ENCODE measurements around the gene MST1.

MST1 gene

DNA sequence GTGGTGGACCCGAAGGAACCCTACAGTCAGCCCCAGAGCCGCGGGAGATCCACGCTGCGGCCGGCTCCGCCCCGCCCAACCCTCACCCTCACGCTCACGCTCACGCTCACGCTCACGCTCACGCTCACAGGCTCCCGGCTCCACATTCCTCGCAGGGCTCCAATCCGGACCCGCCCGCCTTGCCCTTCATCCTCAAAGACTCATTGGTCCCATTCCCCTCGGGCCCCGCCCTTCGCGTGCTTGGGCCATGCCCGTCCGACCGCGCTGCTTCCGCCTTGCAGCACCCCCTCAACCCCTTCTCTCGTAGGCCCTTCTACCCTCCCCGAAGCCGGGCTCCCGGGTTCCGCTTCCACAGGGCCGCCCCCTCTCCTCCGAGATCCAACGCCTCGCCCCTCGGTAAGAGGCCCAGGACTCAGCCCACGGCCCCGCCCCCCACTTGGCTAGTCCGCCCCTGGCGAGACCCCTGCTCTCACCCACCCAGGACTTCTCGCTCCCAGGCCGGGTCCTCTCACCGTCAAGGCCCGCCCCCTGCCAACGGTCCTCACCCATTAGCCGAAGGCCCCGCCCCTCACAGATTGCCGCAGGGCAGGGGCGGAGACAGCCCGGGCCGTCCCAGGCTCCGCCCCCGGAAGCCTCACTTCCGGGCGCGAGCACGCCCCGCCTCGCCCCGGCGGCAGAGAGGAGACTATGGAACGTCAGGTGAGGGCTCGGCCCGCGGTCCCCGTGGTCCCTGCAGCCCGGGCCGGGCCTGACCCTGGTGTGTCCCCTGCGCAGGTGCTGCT, 15.4 kb downstream of the MST1 start, which contains the start of gene APEH:
Gene APEH (plus strand): TSS at position 637 of the 782 bp plus-strand sequence. CDS start 51 bp downstream, at position 688.
- no peak for DNase-seq

DNA sequence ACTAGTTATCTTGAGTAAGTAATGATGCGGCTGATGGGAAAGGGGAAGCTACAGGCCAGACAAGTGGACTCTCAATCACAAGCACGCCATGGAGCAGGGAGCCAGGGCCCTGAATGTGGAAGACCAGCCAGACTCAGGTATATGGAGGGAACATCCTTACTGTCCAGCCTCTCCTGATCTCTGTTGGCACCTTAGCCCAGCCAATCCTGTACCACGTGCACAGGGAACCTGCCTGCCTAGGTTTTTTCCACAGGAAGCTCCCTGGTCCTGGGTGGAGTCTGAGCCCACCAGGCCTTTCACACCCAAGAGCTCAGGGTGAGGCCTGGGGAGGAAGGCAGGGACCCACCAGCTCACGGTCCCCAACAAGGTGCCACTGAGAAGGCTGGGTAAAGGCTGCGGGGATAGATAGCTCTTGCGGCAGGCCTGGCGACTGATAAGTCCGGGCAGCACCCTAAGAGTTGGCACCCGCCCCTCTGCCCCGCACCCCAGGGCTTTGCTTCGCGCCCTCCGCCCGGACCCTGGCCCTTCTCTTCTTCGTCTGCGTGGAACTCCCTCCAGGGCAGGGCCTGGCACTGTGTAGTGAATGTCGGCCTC, 16.1 kb downstream of the MST1 start:
- DNase-seq = no peak

- no peak for DNase-seq
Measured at GRCh38 chr3:49671291-49672288, 17.7 kb downstream of the MST1 start.

- no peak for DNase-seq
Measured at GRCh38 chr3:49670940-49671290, 18.4 kb downstream of the MST1 start.

- DNase-seq = no peak
Measured at GRCh38 chr3:49669352-49669751, 19.9 kb downstream of the MST1 start.

GRCh38 chr3:49668861-49669260, 20.4 kb downstream of the MST1 start:
- DNase-seq = no peak

DNA sequence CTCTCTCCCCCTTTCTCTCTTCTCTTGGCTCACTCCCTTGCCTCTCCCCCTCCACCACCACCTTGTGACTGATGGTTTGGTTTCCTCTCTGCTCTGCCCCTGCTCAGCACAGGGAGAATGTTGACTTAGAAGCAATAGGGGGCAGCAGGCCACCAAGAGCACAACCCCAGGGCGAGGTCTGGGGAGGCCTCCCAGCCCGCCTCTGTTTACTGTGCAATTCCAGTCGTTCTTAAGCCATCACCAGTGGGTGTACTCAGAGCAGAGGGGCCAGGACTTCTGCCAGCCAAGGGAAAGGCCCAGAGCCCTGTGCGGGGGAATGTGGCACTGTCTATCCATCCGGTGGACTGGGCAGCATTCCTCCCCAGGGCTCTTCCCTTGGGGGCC, 20.9 kb downstream of the MST1 start:
- no peak for DNase-seq

- DNase-seq = no peak
Measured at GRCh38 chr3:49667701-49668413, 21.4 kb downstream of the MST1 start.

DNA sequence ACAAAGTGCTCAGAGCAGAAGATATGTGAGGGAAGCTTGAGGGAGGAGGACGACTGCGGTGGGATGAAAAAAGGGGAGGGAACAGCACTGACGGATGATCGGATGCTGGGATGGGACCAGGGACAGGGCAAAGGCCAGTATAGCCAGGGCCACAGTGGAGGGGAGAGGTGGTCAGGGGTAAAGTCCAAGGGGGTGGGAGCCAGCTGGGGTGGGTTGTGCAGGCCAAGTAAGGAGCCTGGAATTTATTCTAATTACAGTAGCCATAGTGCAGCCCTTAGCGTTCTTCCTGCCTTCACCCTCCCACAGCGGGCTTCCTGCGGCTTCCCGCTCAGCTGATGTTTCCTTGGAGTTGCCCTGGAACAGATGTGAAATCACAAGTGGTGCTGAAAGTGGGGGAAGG, 22.7 kb downstream of the MST1 start:
- DNase-seq = no peak

GRCh38 chr3:49665822-49666519, 23.3 kb downstream of the MST1 start:
- no peak for DNase-seq

DNA sequence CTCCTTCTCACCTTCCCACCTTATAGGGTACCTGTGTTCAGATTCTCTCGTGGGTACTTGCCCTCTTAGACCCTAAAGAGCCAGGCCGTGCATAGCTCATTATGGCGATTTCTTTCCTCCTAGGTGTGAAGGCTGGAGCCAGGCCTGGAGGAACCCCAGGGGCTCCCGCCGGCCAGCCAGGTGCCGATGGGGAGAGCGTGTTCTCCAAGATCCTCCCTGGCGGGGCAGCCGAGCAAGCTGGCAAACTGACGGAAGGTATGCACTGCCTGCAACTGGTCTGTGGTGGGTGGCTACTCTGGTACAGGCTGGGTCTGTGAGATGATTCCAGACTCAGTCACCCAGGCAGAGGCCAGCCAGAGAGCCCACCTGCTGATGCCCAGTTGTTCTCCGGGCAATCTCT, 25.0 kb downstream of the MST1 start:
- DNase-seq = no peak

DNA sequence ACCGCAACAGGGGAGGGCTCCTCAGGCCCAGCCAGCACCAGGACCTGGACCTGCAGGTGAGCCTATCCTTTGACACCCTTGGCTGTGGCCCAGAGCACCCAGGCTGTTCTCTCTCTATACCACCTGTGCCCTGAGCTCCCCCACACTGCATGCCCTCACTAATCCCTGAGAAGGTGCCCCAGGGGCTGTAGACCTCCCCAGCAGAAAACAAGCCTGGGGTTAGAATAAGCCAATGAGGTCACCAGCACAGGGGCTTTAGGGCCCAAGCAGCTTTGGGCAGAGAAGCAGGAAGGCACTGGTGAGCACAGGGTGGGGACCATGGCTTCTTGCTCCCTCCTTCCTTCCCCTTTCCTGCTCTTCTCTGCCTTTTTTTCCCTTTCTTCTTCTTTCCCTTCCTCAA, 25.4 kb downstream of the MST1 start:
- no peak for DNase-seq

GRCh38 chr3:49662720-49663413, 26.4 kb downstream of the MST1 start:
- no peak for DNase-seq

- no peak for DNase-seq
Measured at GRCh38 chr3:49662021-49662420, 27.3 kb downstream of the MST1 start.

DNA sequence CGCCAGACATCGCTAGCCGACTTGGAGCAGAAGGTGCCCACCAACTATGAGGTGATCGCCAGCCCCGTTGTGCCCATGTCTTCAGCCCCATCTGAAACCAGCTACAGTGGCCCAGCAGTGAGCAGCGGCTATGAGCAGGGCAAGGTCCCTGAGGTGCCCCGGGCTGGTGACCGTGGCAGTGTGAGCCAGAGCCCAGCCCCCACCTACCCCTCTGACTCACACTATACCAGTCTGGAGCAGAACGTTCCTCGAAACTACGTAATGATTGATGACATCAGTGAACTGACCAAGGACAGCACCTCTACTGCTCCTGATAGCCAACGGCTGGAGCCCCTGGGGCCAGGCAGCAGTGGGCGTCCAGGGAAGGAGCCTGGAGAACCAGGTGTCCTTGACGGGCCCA, 28.0 kb downstream of the MST1 start:
- no peak for DNase-seq

DNA sequence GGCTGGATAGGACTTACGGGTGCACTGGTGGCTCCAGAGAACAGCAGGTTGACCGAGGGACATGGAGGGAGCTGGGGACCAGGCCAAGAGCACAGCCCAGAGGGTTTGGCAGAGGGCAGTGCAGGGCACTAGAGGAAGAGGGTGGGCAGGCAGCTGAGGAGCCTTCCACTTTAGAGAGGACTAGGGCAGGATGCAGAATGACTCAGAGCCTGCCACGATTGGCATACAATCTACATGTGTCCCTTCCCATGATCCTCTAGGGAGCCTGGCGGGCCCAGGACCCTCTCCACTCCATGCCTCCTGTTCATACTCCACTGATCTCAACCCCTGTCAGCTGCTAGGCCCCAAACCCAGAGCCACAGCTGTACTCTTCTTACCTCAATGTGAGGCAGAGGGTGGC, 29.5 kb downstream of the MST1 start:
- DNase-seq = no peak

GRCh38 chr3:49658711-49659110, 30.6 kb downstream of the MST1 start:
- no peak for DNase-seq

DNA sequence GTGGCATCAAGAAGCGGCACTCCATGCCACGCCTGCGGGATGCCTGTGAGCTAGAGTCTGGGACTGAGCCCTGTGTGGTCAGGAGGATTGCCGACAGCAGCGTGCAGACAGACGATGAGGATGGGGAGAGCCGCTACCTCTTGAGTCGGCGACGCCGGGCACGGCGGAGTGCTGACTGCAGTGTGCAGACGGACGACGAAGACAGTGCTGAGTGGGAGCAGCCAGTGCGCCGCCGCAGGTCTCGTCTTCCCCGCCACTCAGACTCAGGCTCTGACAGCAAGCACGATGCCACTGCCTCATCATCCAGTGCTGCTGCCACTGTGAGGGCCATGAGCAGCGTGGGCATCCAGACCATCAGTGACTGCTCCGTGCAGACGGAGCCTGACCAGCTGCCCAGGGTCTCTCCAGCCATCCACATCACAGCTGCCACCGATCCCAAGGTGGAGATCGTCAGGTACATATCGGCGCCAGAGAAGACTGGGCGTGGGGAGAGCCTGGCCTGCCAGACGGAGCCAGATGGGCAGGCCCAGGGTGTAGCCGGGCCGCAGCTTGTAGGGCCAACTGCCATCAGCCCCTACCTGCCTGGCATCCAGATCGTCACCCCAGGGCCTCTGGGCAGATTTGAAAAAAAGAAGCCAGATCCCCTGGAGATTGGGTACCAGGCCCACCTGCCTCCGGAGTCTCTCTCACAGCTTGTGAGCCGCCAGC, 31.9 kb downstream of the MST1 start:
- DNase-seq = no peak

DNA sequence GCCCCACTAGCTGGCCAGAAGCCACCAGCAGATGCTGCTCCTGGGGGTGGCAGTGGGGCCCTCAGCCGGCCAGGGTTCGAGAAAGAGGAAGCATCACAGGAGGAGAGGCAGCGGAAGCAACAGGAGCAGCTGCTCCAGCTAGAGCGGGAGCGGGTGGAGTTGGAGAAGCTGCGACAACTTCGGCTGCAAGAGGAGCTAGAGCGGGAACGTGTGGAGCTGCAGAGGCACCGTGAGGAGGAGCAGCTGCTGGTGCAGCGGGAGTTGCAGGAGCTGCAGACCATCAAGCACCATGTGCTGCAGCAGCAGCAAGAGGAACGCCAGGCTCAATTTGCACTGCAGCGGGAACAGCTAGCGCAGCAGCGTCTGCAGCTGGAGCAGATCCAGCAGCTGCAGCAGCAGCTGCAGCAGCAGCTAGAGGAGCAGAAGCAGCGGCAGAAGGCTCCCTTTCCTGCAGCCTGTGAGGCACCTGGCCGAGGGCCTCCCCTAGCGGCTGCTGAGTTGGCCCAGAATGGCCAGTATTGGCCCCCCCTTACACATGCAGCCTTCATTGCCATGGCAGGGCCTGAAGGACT, 32.6 kb downstream of the MST1 start:
- DNase-seq = no peak

DNA sequence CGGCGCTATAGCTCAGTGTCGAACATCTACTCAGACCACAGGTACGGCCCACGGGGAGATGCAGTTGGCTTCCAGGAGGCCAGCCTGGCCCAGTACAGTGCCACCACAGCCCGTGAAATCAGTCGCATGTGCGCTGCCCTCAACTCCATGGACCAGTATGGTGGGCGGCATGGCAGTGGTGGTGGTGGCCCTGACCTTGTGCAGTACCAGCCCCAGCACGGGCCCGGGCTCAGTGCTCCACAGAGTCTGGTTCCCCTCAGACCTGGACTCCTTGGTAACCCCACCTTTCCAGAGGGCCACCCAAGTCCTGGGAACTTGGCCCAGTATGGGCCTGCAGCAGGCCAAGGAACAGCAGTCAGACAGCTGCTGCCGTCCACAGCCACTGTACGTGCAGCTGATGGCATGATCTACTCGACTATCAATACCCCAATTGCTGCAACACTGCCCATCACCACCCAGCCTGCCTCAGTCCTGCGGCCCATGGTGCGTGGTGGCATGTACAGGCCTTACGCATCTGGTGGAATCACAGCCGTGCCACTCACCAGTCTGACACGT, 33.5 kb downstream of the MST1 start:
- DNase-seq = no peak

Measured in NCI-H1436 (cell line).